Psoas muscle (tissue), 8 donors: Measurements from ENCODE around the gene SLC24A3. TPM values are rescaled to one million over a fixed set of nuclear protein-coding genes. Genes with fewer than 3 reads are reported as not detected.
"Not testable (repeated sequence)": the region's sequence is repeated elsewhere in the genome, so short reads cannot be mapped to it uniquely, and the experiment has no call there.

ENCODE experiments used
- ATAC-seq, 4 donors: fragments of 200-7000 bp; cut with Tn5 transposase; one replicate each; pipeline ENCODE4 v1.9.1; 2020; ENCODE audit warnings: moderate library complexity in 3 of 4, mild to moderate bottlenecking in 2 of 4
- DNase-seq, 2 donors: peaks; one replicate each; pipeline ENCODE4 v3.0.0-alpha.2; 2020
- H3K27ac ChIP-seq: fragments of 200-600 bp; one replicate; pipeline ENCODE4 v1.8.0; 2022
- H3K27me3 ChIP-seq, 3 donors: fragments of 200-600 bp in 1 of 3; one replicate each; pipeline versions ENCODE4 v1.6.1 to v1.8.0; 2013 to 2022; ENCODE audit warnings: low read length in 2 of 3, mild to moderate bottlenecking in 2 of 3, moderate library complexity in 1 of 3; ENCODE audit not compliant: insufficient read depth in 3 of 3
- H3K36me3 ChIP-seq, 2 donors: fragments of 200-600 bp in 1 of 2; one replicate each; pipeline versions ENCODE4 v1.6.1 to v1.8.0; 2013 to 2022; ENCODE audit warnings: low read depth in 1 of 2, mild to moderate bottlenecking in 1 of 2, moderate library complexity in 1 of 2; ENCODE audit not compliant: insufficient read depth in 1 of 2
- H3K4me1 ChIP-seq: fragments of 200-600 bp; one replicate; pipeline ENCODE4 v1.8.0; 2022
- H3K4me3 ChIP-seq: fragments of 200-600 bp; one replicate; pipeline ENCODE4 v1.8.0; 2022; ENCODE audit warnings: mild to moderate bottlenecking
- H3K9me3 ChIP-seq: fragments of 200-600 bp; one replicate; pipeline ENCODE4 v1.8.0; 2022
- WGBS, 3 donors: extraction: QIAGEN DNeasy Blood & Tissue Kit; methylation state at CpG; one replicate each; pipeline versions ENCODE4 v1.1.6 to v1.1.7; 2013; 5-methylcytosine and 5-hydroxymethylcytosine counted together
- intact Hi-C, 2 donors: fragments of 100-400 bp; cut with DNase I; formaldehyde crosslinking; loops; one replicate each; pipeline versions ENCODE4 v1.11.0 to v1.14.2; 2022
- polyA plus RNA-seq, 3 donors: library from polyadenylated mRNA; stranded (reverse); fragments of 200-250 nt; gene quantifications; one replicate each; pipeline ENCODE4 v1.2.3, GENCODE V29; 2013
- total RNA-seq, 4 donors: library from RNA; stranded (reverse); fragmentation: NEBNext Ultra II Directional in 2 of 4; extraction: Animal tissue kit (Norgen Biotek cat#: 25700) in 2 of 4; gene quantifications; one replicate each; pipeline versions ENCODE4 v1.2.1 to v1.2.4, GENCODE V29; 2021 to 2023
- TF ChIP-seq, protein P1 (sequence below): fragments of 200-600 bp; IDR thresholded peaks from one replicate; pipeline ENCODE4 v1.8.0; 2022; ENCODE audit warnings: antibody characterized with exemption
- donor health status: healthy with polysubstance abuse.
- donor health status: DM: no; HTN: no; CAD: no; lungs with moderate emphysema.
- donor health status: Bipolar disorder and iron deficiency.
- donor health status: healthy.
- donor health status: DM: yes; HTN: yes; CAD: no.
- donor health status: DM: no; HTN: no; CAD: no.
- donor health status: DM: no; HTN: no; CAD: no.
- donor health status: DM: yes; HTN: yes; CAD: no.

The SLC24A3 gene
- total and polyA plus RNA-seq, 7 donors: 3.0 to 24.4 (median 8.2) TPM

DNA sequence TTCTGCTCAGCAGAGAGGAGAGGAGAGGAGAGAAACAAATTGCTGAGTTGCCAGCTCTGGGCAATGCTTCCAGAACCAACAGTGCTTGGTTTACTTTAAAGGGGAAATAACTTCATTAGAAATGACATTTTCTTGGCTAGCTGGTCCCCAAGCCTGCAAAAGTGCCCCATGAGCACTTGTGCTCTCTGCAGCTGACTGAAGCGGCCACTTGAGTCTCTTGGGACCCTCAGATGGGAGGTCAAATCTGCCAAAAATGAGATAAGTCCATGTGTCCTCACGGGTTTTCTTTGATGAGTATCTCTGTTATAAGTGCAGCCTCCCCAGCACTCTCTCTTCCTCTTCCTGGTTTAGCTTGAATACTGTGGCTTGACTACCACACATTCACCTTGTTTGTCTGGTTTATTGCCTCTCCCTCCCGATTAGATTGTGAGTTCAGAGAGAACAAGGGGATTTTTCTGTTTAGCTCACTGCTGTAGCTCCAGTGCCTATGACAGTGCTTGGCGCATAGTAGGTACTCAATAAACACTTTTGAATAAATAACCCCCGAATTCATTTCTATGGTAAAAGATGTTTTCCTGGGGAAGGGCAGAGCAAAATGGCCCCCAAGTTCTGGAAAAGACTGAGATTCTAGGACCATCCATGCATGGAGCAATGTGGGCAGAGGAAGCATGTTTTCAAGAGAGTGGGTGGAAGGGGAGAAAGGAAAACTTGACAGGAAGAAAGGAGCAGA lies 538.6 kb downstream of the SLC24A3 start:
- Histone ChIP-seq H3K4me1 (no peaks in the 10 kb centered on the region), H3K27ac (no peak overlapping the region), H3K4me3 (no peak overlapping the region), H3K9me3 (no peaks in the 10 kb centered on the region), H3K36me3 (no peaks in the 10 kb centered on the region), H3K27me3 (no peaks in the 10 kb centered on the region)
- WGBS, 3 donors: 66 to 71% (median 69%) methylated on average over 5 of the region's 5 CpGs
- intact Hi-C loops: no loop called here
- DNase-seq (no peak), ATAC-seq (no peak)
- TF ChIP-seq, protein P1, sequence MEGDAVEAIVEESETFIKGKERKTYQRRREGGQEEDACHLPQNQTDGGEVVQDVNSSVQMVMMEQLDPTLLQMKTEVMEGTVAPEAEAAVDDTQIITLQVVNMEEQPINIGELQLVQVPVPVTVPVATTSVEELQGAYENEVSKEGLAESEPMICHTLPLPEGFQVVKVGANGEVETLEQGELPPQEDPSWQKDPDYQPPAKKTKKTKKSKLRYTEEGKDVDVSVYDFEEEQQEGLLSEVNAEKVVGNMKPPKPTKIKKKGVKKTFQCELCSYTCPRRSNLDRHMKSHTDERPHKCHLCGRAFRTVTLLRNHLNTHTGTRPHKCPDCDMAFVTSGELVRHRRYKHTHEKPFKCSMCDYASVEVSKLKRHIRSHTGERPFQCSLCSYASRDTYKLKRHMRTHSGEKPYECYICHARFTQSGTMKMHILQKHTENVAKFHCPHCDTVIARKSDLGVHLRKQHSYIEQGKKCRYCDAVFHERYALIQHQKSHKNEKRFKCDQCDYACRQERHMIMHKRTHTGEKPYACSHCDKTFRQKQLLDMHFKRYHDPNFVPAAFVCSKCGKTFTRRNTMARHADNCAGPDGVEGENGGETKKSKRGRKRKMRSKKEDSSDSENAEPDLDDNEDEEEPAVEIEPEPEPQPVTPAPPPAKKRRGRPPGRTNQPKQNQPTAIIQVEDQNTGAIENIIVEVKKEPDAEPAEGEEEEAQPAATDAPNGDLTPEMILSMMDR: no peak

DNA sequence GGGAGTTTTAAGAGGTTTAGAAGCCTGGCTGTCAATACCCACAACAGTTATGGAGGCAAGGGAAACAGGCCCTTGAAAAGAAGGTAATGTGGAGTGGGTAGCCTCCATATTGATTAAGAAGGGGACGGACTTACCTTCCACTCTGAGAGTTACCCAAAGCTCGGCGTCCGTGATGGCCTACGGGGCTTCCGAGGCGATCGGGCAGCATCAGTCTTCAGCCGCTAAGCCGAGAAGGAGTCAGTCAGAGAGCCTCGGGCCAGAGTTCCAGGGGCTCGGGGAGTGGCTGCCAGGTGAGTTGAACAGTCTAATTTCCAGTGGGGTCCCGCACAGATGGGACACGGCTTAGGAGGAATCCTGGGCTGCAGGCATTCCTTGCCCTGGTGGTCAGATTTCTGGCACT lies 541.8 kb downstream of the SLC24A3 start:
- H3K27me3 ChIP-seq, H3K27ac ChIP-seq, intact Hi-C loops, H3K4me3 ChIP-seq, DNase-seq, H3K36me3 ChIP-seq, H3K9me3 ChIP-seq, ATAC-seq, H3K4me1 ChIP-seq: not testable (repeated sequence)
- WGBS, 3 donors: 90 to 93% (median 93%) methylated on average over 12 to 14 of the region's 14 CpGs

DNA sequence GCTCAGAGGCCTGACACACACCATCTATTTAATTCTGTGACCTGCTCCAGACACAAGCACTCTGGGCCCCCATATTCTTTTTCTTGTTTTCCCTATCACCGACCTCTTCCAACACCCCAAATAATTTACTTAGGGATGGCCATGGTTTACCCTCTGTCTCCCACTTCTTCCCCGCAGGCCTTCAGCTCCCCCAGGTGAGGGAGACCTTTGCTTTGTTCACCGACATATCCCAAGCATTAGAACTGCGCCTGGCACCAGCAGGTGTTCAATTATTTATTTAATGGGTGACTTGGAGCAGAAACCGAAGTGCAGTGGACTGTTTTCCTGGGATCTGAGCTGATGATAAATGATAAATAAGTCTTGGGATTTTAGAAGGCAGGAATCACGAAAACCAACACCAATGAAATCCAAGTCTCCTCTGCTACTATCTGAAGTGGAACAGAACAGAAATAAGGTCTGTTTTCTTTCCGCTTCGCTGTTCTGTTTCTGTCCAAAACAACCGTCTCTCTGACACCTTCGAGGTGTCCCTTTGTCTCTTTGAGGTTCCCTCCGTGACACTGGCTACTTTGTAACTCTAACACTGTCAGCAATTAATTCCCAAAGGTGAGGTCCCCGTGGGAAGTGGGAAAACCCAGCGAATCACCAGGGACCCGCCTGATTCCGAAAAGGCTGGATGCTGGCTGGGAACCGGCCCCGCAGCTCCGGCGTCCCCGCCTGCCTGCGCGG lies 544.5 kb downstream of the SLC24A3 start:
- ATAC-seq: no peak
- H3K4me3 ChIP-seq: peak overlapping the region; percentile 95
- H3K4me1 ChIP-seq: peaks cover 27% of the 10 kb centered on the region
- H3K27me3 ChIP-seq: no peaks in the 10 kb centered on the region
- TF ChIP-seq, protein P1: no peak
- no peak for DNase-seq
- H3K9me3 ChIP-seq: no peaks in the 10 kb centered on the region
- no peaks in the 10 kb centered on the region for H3K36me3 ChIP-seq
- WGBS, 3 donors: 11 to 17% (median 13%) methylated on average over 22 of the region's 22 CpGs
- intact Hi-C loops: loop anchor here in 1 of 2 donors (5.0 kb wide), 1 partner anchor 65 kb away; no protein-coding TSS in a partner anchor
- peak overlapping the region; percentile 96 for H3K27ac ChIP-seq

DNA sequence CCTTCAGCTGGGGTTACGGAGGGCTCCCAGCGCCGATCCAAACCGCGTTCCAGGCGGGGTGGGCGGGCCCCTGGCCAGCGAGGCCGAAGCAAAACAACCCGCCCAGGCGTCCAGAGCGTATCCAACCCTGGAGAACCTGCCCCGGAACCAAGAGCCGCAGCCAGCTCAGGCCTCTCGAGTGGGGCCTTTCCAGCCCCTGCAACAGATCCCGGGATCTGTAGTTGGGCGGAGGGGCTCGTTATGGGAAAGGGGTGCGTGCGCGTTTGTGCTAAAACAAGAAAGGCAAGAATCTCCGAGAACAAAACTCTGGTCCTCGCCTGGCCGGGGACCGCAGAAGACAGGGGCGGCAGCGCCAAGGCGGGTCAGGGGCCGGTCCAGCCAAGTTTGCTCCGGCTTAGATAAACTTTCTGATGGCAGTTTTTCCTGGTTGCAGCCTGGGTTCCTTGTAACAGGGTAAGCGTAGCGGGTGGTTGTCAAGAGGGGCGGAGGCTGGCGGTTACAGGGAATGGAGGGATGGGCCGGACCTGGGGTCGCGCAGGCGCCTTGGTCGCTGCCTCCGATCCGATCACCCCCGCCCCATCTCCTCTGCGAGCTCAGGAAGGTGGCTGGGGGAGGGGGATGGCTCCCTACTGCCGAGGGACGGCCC lies 545.2 kb downstream of the SLC24A3 start:
- H3K27ac ChIP-seq: peak overlapping the region; percentile 96
- TF ChIP-seq, protein P1: no peak
- intact Hi-C loops: loop anchor here in 1 of 2 donors (5.0 kb wide), 1 partner anchor 65 kb away; no protein-coding TSS in a partner anchor
- ATAC-seq (peak; percentile 75 to 82 (median 80)), DNase-seq (peak; percentile 88 to 93)
- peak overlapping the region; percentile 95 for H3K4me3 ChIP-seq
- H3K9me3 ChIP-seq: no peaks in the 10 kb centered on the region
- peaks cover 28% of the 10 kb centered on the region for H3K4me1 ChIP-seq
- WGBS, 3 donors: 0% methylated on average over 36 to 45 of the region's 45 CpGs
- H3K36me3 ChIP-seq: peaks cover 0 to under 1% of the 10 kb centered on the region in 2 donors
- no peaks in the 10 kb centered on the region for H3K27me3 ChIP-seq

DNA sequence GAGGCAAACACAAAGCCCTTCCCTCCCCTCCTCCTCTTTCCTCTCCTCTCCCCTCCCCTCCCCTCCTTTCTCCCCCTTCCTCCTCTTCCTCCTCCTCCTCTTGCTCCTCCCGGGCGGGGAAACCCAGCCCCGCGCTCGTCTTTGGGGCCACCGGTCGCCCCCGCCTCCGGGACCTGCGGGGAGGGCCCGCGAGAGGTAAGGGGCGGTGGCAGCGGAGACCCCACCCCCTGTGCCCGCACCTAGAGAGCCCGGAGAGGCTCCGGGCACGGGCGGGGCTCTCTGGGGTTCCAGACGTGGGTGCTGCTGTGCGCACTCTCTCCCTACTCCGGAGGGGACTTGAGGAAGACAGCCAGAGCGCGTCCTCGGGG lies 545.7 kb downstream of the SLC24A3 start, which contains the start of gene RIN2:
RIN2 (plus strand) TSS at position 126 of the 368 bp plus-strand sequence. CDS start 131,344 bp downstream, outside the sequence.
- intact Hi-C loops: loop anchor here in 1 of 2 donors (5.0 kb wide), 1 partner anchor 66 kb away; no protein-coding TSS in a partner anchor
- DNase-seq (no peak), ATAC-seq (peak; percentile 39 to 63 (median 48))
- Histone ChIP-seq H3K27ac (peak within 1 kb of the TSS; percentile 96), H3K27me3 (no peaks in the 10 kb centered on the region), H3K4me1 (peaks cover 28% of the 10 kb centered on the region), H3K36me3 (peaks cover 0 to 6% of the 10 kb centered on the region in 2 donors), H3K4me3 (peak within 1 kb of the TSS; percentile 95), H3K9me3 (no peaks in the 10 kb centered on the region)
- TF ChIP-seq, protein P1: no peak
- 0 to 1% (median 1%) methylated on average over 19 to 25 of the region's 25 CpGs for WGBS, 3 donors
